WI38 (cell line): ENCODE results near the gene CUEDC1.

Experiments used
- H3K4me3 ChIP-seq: 2 replicates; pipeline ENCODE4 v1.5.1; 2011; ENCODE audit warnings: low read depth, mild to moderate bottlenecking, control low read depth, low read length
- TF ChIP-seq, protein P1 (sequence below): IDR thresholded peaks from 2 replicates; pipeline ENCODE4 v1.5.1; 2012; ENCODE audit warnings: low read depth, mild to moderate bottlenecking, control low read depth, low read length

CUEDC1 gene

DNA sequence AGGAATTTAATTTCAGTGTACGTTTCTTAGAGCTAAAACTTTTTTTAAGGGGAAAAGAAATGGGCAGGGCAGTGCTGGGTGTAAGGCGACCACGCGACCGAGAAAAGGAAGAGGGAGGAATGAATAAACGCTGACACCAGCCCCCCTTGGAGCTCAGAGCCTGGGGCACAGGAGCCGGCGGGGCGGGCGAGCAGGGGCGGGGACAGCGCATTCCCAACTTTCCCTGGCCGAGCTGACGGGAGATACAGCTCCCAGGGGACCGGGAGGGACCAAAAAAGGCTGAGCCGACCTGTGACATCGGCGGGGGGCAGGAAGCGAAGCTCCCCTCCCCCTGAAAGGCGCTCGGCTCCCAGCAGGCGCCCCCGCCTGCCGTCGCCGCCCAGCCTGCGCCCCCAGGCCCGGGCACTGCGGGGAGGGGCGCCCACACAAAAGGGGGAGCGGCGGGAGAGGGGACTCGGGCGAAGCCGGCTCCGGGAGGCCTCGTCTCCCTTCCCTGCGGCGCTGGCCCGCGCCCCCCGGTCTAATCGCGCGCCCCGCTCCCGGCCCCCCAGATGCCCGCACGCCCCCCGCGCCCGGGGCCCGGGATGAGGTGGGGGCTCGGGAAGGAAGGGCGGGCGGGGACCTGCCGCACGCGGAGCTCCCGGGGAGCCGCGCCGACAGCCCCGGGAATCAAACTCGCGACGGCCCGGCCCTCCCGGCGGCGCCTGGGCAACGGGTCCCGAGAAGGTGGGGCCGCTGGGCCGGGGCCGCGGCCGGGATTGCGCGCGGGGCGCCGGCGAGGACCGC, 622 bp downstream of the CUEDC1 start:
- peak overlapping the region; percentile 75 for H3K4me3 ChIP-seq
- TF ChIP-seq, protein P1, sequence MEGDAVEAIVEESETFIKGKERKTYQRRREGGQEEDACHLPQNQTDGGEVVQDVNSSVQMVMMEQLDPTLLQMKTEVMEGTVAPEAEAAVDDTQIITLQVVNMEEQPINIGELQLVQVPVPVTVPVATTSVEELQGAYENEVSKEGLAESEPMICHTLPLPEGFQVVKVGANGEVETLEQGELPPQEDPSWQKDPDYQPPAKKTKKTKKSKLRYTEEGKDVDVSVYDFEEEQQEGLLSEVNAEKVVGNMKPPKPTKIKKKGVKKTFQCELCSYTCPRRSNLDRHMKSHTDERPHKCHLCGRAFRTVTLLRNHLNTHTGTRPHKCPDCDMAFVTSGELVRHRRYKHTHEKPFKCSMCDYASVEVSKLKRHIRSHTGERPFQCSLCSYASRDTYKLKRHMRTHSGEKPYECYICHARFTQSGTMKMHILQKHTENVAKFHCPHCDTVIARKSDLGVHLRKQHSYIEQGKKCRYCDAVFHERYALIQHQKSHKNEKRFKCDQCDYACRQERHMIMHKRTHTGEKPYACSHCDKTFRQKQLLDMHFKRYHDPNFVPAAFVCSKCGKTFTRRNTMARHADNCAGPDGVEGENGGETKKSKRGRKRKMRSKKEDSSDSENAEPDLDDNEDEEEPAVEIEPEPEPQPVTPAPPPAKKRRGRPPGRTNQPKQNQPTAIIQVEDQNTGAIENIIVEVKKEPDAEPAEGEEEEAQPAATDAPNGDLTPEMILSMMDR = no peak

DNA sequence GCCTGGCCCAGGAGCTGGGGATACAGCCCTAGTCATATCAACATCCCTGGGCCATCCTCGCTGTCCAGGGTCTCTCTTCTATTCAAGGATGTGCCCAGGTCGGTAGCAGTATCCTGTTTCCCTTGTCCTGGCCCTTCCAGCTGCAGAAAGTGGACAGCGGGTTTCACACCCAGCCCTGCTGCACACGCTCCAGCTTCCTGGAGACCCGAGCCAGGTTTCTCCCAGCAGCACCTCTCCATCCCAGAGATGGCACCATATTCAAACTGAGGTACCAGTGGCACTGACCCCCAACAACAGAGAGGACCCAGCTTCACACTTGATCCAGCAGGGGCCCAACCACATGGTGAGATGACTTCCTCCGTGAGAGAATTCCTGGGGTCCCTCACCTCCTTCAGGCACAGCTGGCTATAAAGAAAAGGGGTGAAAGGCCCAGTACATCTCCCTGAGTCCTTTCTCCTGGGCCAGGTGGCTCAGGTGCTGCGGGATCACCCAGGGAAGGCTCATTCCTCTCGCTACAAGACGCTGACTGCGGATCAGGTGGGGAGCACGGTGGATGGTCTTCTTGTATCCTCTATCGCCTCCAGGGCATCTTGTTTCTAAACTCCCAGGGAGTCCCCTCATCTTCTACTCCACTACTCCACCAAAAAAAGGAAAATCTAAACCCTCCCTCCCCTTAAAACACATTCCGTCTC, 1.4 kb downstream of the CUEDC1 start:
- peak overlapping the region; percentile 75 for H3K4me3 ChIP-seq
- TF ChIP-seq, protein P1 = no peak

DNA sequence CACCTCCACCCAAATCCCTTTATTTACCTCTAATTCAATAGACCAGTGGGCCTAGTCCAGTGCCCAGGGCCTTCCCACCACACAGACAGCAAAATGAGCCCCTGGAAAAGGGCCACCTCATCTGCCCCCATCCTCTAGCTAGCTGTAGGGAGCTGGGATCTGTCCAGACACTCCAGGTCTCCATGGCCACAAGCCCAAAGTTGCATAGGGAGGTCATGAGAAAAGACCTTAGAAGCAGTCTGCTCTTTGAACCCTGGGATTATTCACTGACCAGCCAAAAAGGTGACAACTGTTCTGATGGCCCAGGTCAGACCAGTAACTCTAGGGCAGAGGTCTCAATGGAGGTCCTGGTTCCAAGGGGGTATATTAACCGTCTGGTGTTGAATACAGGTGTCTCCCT, 2.0 kb downstream of the CUEDC1 start:
- TF ChIP-seq, protein P1 = no peak

DNA sequence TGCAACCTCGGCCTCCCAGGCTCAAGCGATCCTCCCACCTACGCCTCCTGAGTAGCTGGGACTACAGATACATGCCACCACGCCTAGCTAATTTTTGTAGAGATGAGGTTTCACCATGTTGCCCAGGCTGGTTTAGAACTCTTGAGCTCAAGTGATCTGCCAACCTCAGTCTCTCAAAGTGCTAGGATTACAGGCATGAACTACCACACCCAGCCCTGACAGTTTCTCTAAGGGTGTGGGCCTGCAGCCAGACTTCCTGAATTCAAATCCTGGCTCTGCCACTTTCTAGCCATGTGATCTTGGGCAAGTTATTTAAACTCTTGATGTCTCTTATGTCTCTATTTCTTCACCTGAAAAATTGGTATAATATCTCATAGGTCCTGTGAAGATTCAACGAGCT, 5.6 kb downstream of the CUEDC1 start:
- TF ChIP-seq, protein P1 = no peak
- no peak overlapping the region for H3K4me3 ChIP-seq

More for the DNA sequence above, 2.0 kb downstream of the CUEDC1 start:
- no peak overlapping the region for H3K4me3 ChIP-seq

DNA sequence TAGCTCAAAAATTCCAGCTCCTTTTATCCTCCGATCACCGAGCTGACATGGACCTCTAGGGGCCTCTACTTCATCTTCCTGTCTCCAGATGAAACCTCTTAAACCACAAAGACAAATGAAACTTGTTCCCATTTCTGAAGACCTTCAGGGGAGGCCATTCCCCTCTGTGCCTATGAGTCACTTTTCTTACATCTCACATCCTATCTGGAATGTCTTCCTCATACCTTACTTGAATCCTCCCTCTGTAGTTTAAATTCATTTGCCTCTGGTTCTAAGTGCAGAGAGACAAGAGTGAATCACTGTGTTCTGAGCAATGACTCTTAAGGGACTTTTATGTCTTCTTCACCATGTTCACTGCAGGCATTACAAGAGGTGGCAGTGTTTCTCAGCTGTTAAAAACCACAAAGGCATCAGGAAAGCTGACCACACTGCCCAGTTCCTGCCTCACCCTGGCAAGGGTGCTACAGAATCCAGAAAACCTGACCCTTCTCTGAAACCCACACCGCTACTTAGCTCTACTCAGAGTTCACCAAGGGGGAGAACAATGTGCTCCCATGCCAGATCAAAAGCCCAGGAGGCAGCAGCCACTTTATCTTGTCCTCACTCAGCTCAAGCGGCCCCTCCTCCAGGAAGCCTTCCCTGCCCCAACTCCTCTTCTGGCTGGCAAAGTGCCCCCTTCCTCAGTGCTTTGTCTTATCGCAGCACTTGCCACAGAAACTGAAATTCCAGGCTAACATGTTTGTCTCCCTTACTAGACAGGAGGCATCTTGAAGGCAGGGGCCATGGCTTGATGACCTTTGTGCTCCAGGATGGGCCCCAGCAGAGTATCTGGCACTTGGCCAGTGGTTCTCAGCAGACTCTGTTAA, 6.4 kb downstream of the CUEDC1 start:
- TF ChIP-seq, protein P1 = no peak
- peak overlapping the region; percentile 36 for H3K4me3 ChIP-seq

DNA sequence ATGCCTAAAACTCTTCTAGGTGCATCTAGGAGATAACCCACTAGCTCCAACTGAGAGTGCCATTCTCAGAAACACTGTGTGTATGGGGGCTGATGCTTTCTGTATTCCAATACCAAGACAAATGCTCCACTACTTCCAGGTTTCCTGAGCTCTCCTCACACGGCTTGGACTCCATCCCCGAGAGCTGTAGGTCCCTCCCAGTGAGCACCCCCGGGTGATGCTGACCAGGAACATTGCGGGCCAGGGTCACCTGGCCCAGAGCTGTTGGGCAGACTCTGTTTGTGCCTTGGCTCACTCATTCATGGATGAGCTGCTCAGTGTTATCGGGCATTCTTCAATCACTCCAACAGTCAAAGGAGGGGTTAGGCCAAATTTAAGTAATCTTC, 7.0 kb downstream of the CUEDC1 start:
- TF ChIP-seq, protein P1 = no peak

More for the DNA sequence above, 7.0 kb downstream of the CUEDC1 start:
- peak overlapping the region; percentile 36 for H3K4me3 ChIP-seq
